Stomach (tissue), 4 donors: Measurements from ENCODE around the gene FAM3A.

ENCODE experiments used
- CTCF ChIP-seq, 7 experiments: fragments of 450-650 bp in 4 of 7; fragments of 200-600 bp in 3 of 7; sonication (generic) in 3 of 7; IDR thresholded peaks; one replicate each; pipeline ENCODE4 v1.5.1; 2016 to 2019; ENCODE audit warnings: antibody characterized with exemption in 7 of 7, control low read depth in 2 of 7, mild to moderate bottlenecking in 1 of 7
- POLR2A ChIP-seq, 4 donors: fragments of 450-650 bp; IDR thresholded peaks; one replicate each; pipeline ENCODE4 v1.6.1; 2016; ENCODE audit warnings: antibody characterized with exemption in 4 of 4, control low read depth in 2 of 4, mild to moderate bottlenecking in 1 of 4, moderate library complexity in 1 of 4
- POLR2AphosphoS5 ChIP-seq, 3 donors: sonication (generic); formaldehyde crosslinking; IDR thresholded peaks; one replicate each; pipeline ENCODE4 v1.6.1; 2016; ENCODE audit warnings: antibody characterized with exemption in 3 of 3

- TF ChIP-seq POLR2A (IDR thresholded peaks at IDR 0.05) (no peak), CTCF (IDR thresholded peaks at IDR 0.05) (no peak), POLR2AphosphoS5 (IDR thresholded peaks at IDR 0.05) (no peak)
These were observed 1.2 kb upstream of the FAM3A start for GRCh38 chrX:154517101-154517781.
